Stromal cell of bone marrow (primary cell): ENCODE measurements around the gene C1QTNF12.

Experiments used
- DNase-seq: peaks from one replicate; pipeline ENCODE4 v3.0.0-alpha.2; 2012; ENCODE audit warnings: low read depth

Gene C1QTNF12, protein sequence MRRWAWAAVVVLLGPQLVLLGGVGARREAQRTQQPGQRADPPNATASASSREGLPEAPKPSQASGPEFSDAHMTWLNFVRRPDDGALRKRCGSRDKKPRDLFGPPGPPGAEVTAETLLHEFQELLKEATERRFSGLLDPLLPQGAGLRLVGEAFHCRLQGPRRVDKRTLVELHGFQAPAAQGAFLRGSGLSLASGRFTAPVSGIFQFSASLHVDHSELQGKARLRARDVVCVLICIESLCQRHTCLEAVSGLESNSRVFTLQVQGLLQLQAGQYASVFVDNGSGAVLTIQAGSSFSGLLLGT

GRCh38 chr1:1246577-1247340, at the start of gene C1QTNF12:
Gene C1QTNF12 (minus strand): TSS chr1:1246722. CDS start chr1:1246690, 32 bp downstream.
- DNase-seq: no peak

- DNase-seq: no peak
Measured at GRCh38 chr1:1295154-1295923, 48.8 kb upstream of the C1QTNF12 start.

GRCh38 chr1:1294250-1294890, 47.8 kb upstream of the C1QTNF12 start:
- DNase-seq: no peak

GRCh38 chr1:1293263-1294249, 47.0 kb upstream of the C1QTNF12 start:
- DNase-seq: no peak

DNA sequence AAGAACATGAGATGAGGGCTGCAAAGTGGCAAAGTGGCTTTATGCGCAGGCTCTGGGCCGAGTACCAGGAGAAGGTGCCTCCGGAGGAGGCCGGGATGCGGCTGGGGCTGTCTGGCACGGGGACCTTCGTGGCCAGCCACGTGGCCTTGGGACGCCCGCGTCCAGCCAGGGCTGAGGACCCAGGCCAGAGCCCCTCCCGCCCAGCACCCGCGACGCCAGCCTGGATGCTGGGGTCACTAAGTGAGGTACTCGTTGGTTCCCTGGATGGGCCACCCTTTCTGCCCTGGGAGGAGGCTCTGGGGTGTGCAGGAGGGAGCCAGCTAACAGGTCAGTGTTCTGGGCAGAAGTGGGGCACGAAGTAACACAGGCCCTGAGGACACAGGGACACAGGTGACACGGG, 46.3 kb upstream of the C1QTNF12 start:
- no peak for DNase-seq

DNA sequence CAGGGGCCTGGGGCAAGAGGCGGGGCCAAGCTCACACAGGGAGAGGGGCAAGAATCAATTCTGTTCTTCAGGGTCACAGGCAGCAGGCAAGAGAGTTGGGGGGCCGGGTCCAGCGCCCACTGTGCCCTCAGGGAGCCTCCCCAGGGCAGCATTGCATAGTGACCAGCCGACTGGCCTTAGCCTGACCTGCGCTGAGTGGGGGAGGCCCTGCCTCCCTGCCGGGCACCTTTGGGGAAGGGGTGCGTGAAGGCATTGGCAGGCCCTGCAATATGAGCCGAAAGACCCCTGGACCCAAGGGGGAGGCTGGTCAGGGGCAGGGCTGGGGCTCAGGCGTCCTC, 45.9 kb upstream of the C1QTNF12 start:
- no peak for DNase-seq

DNA sequence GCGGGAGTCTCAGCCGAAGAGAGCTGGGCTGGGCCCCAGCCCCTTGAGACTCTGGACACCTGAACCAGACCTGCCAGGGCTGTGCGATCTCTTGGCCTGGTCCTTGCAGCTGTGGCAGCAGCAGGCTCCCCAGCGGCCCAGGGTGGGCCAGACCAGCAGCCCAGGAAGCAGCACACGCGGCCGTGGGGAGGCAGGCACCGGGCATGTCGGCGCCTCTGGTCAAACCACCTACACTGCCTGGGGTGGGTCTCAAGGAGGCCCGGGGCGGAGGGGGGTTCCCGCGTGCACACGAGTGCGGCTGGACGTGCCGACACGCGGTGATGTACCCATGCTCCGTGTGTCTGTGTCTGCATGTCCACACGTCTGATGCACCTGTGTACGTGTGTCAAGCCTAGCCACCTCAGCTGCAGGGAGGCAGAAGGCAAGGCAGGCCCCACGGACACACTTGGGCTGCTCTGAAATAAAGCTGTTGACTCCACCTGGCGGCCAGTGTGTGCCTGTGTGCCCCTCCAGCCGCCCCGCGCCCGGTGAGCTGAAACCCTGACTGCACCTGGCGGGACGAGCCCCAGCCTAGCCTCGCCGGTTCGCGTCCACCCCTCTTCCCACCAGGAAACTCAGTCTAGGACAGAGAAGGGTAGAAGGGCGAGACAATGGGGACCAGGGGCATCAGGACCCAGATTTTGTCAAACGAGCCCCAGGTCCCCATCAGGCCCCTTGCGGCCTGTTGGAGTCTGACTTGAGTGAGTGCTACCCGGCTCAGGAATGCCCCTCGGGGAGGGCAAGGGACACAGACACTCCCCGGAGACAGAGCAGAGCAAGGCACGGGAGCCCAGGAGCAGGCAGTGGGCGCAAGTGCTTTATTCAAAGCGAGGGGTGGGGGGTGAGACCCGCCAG, 45.3 kb upstream of the C1QTNF12 start:
- no peak for DNase-seq

GRCh38 chr1:1291023-1291528, 44.6 kb upstream of the C1QTNF12 start:
- DNase-seq: no peak

DNA sequence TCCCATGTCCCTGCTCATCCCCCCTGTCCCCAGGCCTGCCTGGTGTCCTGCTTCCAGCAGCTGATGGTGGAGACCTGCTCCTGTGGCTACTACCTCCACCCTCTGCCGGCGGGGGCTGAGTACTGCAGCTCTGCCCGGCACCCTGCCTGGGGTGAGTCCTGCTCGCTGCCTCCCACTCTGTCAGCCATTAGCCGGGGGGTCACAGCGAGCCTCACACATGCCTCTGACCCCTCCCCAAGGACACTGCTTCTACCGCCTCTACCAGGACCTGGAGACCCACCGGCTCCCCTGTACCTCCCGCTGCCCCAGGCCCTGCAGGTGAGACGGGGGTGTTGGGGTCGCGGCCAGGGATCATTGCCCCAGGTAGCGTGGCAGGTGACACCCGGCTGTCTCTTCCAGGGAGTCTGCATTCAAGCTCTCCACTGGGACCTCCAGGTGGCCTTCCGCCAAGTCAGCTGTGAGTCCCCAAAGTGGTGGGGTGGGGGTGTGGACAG, 43.8 kb upstream of the C1QTNF12 start:
- DNase-seq: no peak

DNA sequence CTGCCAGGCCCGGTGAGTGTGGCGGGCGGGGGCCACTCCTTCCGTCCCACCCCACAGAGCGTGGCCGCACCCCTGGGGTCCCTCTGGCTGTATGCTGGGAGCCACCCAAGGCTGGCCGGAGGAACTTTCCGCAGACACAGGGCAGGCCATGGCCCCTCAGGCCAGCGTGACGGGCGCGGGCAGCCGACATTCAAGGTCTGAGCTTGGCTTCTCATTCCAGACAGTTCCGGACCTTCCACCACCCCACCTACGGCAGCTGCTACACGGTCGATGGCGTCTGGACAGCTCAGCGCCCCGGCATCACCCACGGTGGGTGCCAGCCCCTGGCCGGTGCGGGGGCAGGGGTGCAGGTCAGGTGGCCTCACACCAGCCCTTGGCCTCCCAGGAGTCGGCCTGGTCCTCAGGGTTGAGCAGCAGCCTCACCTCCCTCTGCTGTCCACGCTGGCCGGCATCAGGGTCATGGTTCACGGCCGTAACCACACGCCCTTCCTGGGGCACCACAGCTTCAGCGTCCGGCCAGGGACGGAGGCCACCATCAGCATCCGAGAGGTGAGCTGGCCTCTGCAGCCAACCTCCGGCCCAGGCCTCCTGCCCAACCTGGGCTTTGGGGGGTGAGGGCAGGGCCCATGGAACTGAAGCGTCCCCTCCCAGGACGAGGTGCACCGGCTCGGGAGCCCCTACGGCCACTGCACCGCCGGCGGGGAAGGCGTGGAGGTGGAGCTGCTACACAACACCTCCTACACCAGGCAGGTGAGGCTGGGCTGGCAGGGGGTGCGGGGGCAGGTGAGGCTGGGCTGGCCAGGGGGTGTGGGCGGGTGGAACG, 41.0 kb upstream of the C1QTNF12 start:
- no peak for DNase-seq

DNA sequence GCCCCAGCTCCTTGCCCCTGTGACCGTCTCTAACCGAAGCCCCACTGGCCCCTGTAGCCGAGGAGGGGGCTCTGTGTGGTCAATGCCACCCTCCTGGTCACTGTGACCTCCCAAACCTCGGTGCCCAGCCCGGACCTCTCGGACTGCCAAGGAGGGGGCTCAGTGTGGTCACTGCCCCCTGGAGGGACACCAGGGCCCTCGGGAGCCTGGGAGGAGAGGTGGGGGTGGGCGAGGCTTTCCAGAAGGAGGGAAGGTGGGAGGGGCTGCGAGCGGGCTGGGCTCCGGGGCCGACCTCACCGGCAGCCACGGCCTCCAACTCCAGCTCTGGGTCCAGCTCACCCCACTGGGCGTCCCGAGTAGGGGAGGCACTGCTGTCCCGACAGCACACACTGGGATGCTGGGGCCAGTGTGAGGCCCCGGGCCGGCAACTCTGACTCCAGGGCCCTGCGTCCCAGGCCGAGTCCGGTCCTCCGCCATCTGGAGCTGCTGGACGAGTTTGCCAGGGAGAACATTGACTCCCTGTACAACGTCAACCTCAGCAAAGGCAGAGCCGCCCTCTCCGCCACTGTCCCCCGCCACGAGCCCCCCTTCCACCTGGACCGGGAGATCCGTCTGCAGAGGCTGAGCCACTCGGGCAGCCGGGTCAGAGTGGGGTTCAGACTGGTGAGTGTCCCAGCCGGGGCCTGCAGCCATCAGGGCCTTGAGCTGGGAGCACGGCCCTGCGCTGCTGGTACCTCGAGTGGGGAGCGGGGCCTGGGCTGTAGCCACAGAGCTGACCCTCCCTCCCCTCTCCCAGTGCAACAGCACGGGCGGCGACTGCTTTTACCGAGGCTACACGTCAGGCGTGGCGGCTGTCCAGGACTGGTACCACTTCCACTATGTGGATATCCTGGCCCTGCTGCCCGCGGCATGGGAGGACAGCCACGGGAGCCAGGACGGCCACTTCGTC, 40.1 kb upstream of the C1QTNF12 start:
- DNase-seq: no peak

DNA sequence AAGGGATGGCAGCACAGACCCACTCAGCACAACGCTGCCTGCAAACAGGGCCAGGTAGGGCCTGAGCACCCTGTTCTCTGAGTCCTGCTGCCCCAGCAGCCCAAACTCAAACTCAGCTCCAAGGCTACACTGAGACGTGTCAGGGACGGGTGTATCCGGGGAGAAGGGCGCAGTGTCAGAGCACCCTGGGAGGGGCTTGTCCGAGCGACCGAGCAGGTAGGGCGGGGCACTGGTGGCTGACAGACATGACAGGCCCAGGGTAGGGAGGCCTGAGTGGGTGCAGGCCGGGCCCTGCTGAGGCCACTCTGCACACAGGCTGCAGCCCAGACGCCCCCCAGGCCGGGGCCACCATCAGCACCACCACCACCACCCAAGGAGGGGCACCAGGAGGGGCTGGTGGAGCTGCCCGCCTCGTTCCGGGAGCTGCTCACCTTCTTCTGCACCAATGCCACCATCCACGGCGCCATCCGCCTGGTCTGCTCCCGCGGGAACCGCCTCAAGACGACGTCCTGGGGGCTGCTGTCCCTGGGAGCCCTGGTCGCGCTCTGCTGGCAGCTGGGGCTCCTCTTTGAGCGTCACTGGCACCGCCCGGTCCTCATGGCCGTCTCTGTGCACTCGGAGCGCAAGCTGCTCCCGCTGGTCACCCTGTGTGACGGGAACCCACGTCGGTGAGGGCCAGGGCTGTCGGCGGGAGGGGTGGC, 39.2 kb upstream of the C1QTNF12 start:
- no peak for DNase-seq

GRCh38 chr1:1285102-1285571, 38.6 kb upstream of the C1QTNF12 start:
- no peak for DNase-seq

DNA sequence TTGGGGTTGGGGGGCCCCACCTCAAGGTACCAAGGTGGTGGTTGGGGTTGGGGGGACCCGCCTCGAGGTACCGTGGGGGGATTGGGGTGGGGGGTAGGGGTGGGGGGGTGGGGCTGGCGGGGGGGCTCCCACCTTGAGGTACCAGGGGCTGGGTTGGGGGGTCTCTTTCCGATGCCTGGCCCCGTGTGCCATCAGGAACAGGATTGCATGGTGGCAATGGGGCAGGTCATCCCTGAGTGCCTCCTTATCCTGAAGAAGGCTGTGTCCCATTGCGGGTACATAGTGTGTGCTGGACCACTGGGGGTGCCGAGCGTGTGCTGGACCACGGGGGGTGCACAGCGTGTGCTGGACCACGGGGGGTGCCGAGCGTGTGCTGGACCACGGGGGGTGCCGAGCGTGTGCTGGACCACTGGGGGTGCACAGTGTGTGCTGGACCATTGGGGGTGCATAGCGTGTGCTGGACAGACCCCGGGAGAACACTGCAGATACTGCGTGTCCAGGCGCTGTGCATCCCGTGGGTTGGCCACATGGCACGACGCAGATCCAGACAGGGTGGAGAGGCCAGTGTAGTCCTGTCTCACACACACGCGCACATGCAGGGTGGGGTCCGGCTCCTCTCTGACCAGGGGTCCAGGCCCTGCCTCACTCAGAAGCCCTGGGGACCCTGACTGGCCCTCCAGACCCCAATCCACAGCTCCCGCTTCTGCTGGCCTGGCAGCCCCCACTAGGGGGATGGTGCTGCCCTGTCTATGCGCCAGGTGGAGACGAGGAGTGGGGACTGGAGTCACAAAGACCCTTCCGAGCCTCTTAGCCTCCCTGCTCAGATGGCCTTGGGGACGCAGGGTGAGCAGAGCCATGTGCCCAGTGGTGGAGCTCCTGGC, 37.9 kb upstream of the C1QTNF12 start:
- no peak for DNase-seq

DNA sequence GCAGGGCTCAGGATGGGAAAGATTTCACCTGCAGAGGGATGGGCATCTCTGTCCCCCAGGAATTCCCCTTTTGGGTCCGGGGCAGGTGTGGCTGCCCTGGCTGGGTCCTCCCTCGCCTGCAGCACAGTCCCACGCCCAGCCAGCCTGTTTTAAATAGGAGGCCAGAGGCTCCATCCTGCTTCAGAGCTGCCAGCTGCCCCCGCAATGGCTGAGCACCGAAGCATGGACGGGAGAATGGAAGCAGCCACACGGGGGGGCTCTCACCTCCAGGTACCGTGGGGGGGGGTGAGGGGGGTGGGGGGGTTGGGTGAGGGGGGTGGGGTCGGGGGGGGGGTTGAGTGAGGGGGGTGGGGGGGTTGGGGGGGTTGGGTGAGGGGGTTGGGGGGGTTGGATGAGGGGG, 37.3 kb upstream of the C1QTNF12 start:
- no peak for DNase-seq

- no peak for DNase-seq
Measured at GRCh38 chr1:1282998-1283397, 36.5 kb upstream of the C1QTNF12 start.
